ENCODE results near the gene CYP2F1.

GRCh38 chr19:41149831-41150230, 35.6 kb downstream of the CYP2F1 start:
- no peak for TF ChIP-seq CTCF (conservative IDR thresholded peaks at IDR 0.05; ENCODE audit: low read depth in 2 of 2)
- TF ChIP-seq REST (IDR thresholded peaks at IDR 0.05; ENCODE audit: unreplicated experiment) = no peak
- no peak for TF ChIP-seq POLR2AphosphoS5 (IDR thresholded peaks at IDR 0.05; ENCODE audit: low read depth)
- no peak for TF ChIP-seq EZH2 (IDR thresholded peaks at IDR 0.05; ENCODE audit: low read depth, unreplicated experiment)
- no peak for TF ChIP-seq JUNB (IDR thresholded peaks at IDR 0.05; ENCODE audit: unreplicated experiment)
- TF ChIP-seq ETS1 (IDR thresholded peaks at IDR 0.05) = no peak
- no peak for TF ChIP-seq EZH2phosphoT487 (IDR thresholded peaks at IDR 0.05; ENCODE audit: unreplicated experiment)
- TF ChIP-seq ZNF331 (CRISPR knock-in tag; IDR thresholded peaks at IDR 0.05; ENCODE audit: low read depth) = no peak
- no peak for TF ChIP-seq STAT1 (IDR thresholded peaks at IDR 0.05; ENCODE audit: unreplicated experiment)
- TF ChIP-seq CREB1 (CRISPR knock-in tag; IDR thresholded peaks at IDR 0.05; ENCODE audit: low read depth) = no peak
- TF ChIP-seq ZNF462 (CRISPR knock-in tag; IDR thresholded peaks at IDR 0.05) = no peak
- TF ChIP-seq NANOG (IDR thresholded peaks at IDR 0.05; ENCODE audit: borderline replicate concordance) = no peak

All from GM23338 (cell line).